Right lobe of liver (tissue), 4 donors: Measurements from ENCODE around the gene SHBG.

ENCODE experiments used
- POLR2A ChIP-seq: fragments of 450-650 bp; IDR thresholded peaks from one replicate; pipeline ENCODE4 v1.6.1; 2017; ENCODE audit warnings: antibody characterized with exemption, mild to moderate bottlenecking
- TF ChIP-seq, protein P1 (sequence below), 4 donors: fragments of 200-600 bp in 3 of 4; fragments of 450-650 bp in 1 of 4; IDR thresholded peaks; one replicate each; pipeline versions ENCODE4 v1.5.1 to v1.8.0; 2016 to 2022; ENCODE audit warnings: antibody characterized with exemption in 4 of 4, mild to moderate bottlenecking in 2 of 4
- donor health status: DM: no; HTN: no; CAD: no.
- donor health status: DM: no; HTN: no; CAD: no.
- donor health status: DM: no; HTN: yes; CAD: no.

- TF ChIP-seq POLR2A, result no peak
- TF ChIP-seq, protein P1, sequence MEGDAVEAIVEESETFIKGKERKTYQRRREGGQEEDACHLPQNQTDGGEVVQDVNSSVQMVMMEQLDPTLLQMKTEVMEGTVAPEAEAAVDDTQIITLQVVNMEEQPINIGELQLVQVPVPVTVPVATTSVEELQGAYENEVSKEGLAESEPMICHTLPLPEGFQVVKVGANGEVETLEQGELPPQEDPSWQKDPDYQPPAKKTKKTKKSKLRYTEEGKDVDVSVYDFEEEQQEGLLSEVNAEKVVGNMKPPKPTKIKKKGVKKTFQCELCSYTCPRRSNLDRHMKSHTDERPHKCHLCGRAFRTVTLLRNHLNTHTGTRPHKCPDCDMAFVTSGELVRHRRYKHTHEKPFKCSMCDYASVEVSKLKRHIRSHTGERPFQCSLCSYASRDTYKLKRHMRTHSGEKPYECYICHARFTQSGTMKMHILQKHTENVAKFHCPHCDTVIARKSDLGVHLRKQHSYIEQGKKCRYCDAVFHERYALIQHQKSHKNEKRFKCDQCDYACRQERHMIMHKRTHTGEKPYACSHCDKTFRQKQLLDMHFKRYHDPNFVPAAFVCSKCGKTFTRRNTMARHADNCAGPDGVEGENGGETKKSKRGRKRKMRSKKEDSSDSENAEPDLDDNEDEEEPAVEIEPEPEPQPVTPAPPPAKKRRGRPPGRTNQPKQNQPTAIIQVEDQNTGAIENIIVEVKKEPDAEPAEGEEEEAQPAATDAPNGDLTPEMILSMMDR (IDR thresholded peaks at IDR 0.05), result no peak
Measured at GRCh38 chr17:7646457-7646856, 16.5 kb downstream of the SHBG start.
